ENCODE measurements around the gene KCNE4. TPM values are rescaled to one million over a fixed set of nuclear protein-coding genes. Genes with fewer than 3 reads are reported as not detected.
A peak's percentile ranks its signal among the peaks of the same experiment; 100 is the strongest.

The KCNE4 gene, protein sequence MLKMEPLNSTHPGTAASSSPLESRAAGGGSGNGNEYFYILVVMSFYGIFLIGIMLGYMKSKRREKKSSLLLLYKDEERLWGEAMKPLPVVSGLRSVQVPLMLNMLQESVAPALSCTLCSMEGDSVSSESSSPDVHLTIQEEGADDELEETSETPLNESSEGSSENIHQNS
- total RNA-seq = 1 to 10 TPM in 8 of 9 donors, under 1 TPM in 1; 0.97 to 5.7 (median 3.4) TPM
- polyA plus RNA-seq = 1 to 10 TPM; 1.4 to 2.1 (median 1.8) TPM
- long read RNA-seq, donor 1 = 0 reads
- long read RNA-seq, donor 2 = 0 reads
- long read RNA-seq, donor 3 = 0 reads
- long read RNA-seq, donor 4 = 0 reads
- long read RNA-seq, donor 5, partial matches to known transcripts = 0 of 4 reads
- long read RNA-seq, donor 5, other reads (novel, unspliced or antisense) = 0 of 4 reads
- long read RNA-seq, donor 6, partial matches to known transcripts = 0 of 3 reads
- long read RNA-seq, donor 6, other reads (novel, unspliced or antisense) = 3 of 3 reads
- long read RNA-seq, donor 7 = 0 reads
- long read RNA-seq, donor 8, partial matches to known transcripts = 0 of 1 reads
- long read RNA-seq, donor 8, other reads (novel, unspliced or antisense) = 0 of 1 reads
- long read RNA-seq, donor 9 = 0 reads
- long read RNA-seq, donor 10 = 0 reads

- H3K4me3 ChIP-seq = peak within 1 kb of the TSS in 2 of 4 donors; percentile 6 to 52
- TF ChIP-seq POLR2A (IDR thresholded peaks at IDR 0.05) = peak; percentile 46 to 69
- TF ChIP-seq CTCF (IDR thresholded peaks at IDR 0.05) = no peak
- H3K36me3 ChIP-seq (replicated peaks in 1 of 2) = no peaks in the 10 kb centered on the region
- peak in 5 of 7 donors; percentile 29 to 68 (median 42) for DNase-seq
- intact Hi-C loops (cut with DNase I) = no loop called here
- peak within 1 kb of the TSS in 3 of 5 donors; percentile 33 to 87 (median 77) for H3K27ac ChIP-seq
- H3K9me3 ChIP-seq (replicated peaks in 1 of 3) = no peaks in the 10 kb centered on the region
- WGBS, 4 donors = 11 to 25% (median 20%) methylated on average over 18 to 19 of the region's 19 CpGs
- no peaks in the 10 kb centered on the region for H3K27me3 ChIP-seq
- peaks cover 0 to 10% of the 10 kb centered on the region in 2 donors for H3K4me1 ChIP-seq (replicated peaks in 1 of 2)
Measured at GRCh38 chr2:223051693-223052289, at the start of gene KCNE4. TSS of gene KCNE4 (plus strand) at chr2:223052190. CDS start at chr2:223052831, 641 bp downstream.

DNA sequence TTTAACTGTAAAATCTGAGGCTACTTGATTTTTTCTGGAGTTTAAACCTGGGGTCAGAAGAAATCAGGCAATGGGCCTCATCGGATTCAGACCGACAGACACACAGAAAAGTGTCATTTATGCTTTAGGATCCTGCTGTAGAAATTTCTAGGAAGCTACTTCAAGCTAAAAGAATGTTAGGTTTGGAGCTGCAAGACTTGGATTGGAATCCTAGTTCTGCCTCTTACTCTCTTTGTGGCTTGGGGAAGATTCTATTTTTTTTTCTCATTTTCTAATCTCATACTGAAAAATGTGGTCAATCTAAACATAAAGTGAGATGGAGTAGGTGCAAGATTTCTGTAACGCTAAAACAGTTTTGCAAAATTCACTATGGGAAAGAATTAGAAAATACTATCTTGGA is 48.8 kb upstream of the KCNE4 start:
- TF ChIP-seq CTCF (IDR thresholded peaks at IDR 0.05) (no peak), POLR2A (IDR thresholded peaks at IDR 0.05) (no peak)
- 90 to 99% (median 94%) methylated on average over 3 of the region's 3 CpGs for WGBS, 4 donors
- H3K36me3 ChIP-seq (replicated peaks in 1 of 2) = no peaks in the 10 kb centered on the region
- H3K4me1 ChIP-seq (replicated peaks in 1 of 2) = no peaks in the 10 kb centered on the region
- H3K27me3 ChIP-seq = no peaks in the 10 kb centered on the region
- no peaks in the 10 kb centered on the region for H3K9me3 ChIP-seq (replicated peaks in 1 of 3)
- intact Hi-C loops (cut with DNase I) = no loop called here
- no peak overlapping the region for H3K4me3 ChIP-seq
- H3K27ac ChIP-seq = no peak overlapping the region
- no peak for DNase-seq

GRCh38 chr2:223005496-223005895 is 46.5 kb upstream of the KCNE4 start:
- WGBS, 4 donors = 79 to 92% (median 83%) methylated on average over 1 of the region's 1 CpG
- intact Hi-C loops (cut with DNase I) = no loop called here
- H3K27me3 ChIP-seq = no peaks in the 10 kb centered on the region

More at GRCh38 chr2:223005496-223005895, 46.5 kb upstream of the KCNE4 start:
- Histone ChIP-seq H3K4me3 (no peak overlapping the region), H3K36me3 (replicated peaks in 1 of 2) (no peaks in the 10 kb centered on the region), H3K9me3 (replicated peaks in 1 of 3) (no peaks in the 10 kb centered on the region), H3K4me1 (replicated peaks in 1 of 2) (no peaks in the 10 kb centered on the region), H3K27ac (no peak overlapping the region)
- TF ChIP-seq CTCF (IDR thresholded peaks at IDR 0.05) (no peak), POLR2A (IDR thresholded peaks at IDR 0.05) (no peak)
- DNase-seq = no peak
